Loucy (cell line): ENCODE results near the gene ASCC1.

Experiments used
- H2AFZ ChIP-seq: fragments of 200-600 bp; sonication (generic); 2 replicates; pipeline ENCODE4 v1.6.0; 2016; ENCODE audit warnings: antibody characterized with exemption, mild to moderate bottlenecking, low read length, moderate library complexity
- H3F3A ChIP-seq: fragments of 200-600 bp; 2 replicates; pipeline ENCODE4 v1.6.0; 2016; ENCODE audit warnings: antibody characterized with exemption, low read depth, mild to moderate bottlenecking
- H3K27me3 ChIP-seq: fragments of 200-600 bp; sonication (generic); 2 replicates; pipeline ENCODE4 v1.6.1; 2014; ENCODE audit warnings: low read length, mild to moderate bottlenecking; ENCODE audit not compliant: insufficient read depth, poor library complexity, severe bottlenecking
- H3K36me3 ChIP-seq: fragments of 200-600 bp; sonication (generic); 2 replicates; pipeline ENCODE4 v1.6.1; 2016; ENCODE audit warnings: low read length; ENCODE audit not compliant: insufficient read depth
- H3K4me1 ChIP-seq: fragments of 200-600 bp; sonication (generic); 2 replicates; pipeline ENCODE4 v1.5.1; 2014; ENCODE audit warnings: low read length, mild to moderate bottlenecking; ENCODE audit not compliant: insufficient read depth, poor library complexity, severe bottlenecking
- H3K4me2 ChIP-seq: fragments of 200-600 bp; sonication (generic); 2 replicates; pipeline ENCODE4 v1.6.0; 2014; ENCODE audit warnings: antibody characterized with exemption, low read length, low read depth, mild to moderate bottlenecking; ENCODE audit not compliant: poor library complexity, severe bottlenecking
- H3K4me3 ChIP-seq: fragments of 200-600 bp; sonication (generic); 2 replicates; pipeline ENCODE4 v1.5.1; 2014; ENCODE audit warnings: low read length, mild to moderate bottlenecking, mixed read lengths; ENCODE audit not compliant: poor library complexity, severe bottlenecking
- H3K79me2 ChIP-seq: fragments of 200-600 bp; sonication (generic); 2 replicates; pipeline ENCODE4 v1.6.1; 2014; ENCODE audit warnings: low read length; ENCODE audit not compliant: insufficient read depth
- H3K9ac ChIP-seq: fragments of 200-600 bp; sonication (generic); 2 replicates; pipeline ENCODE4 v1.6.0; 2014; ENCODE audit warnings: mild to moderate bottlenecking, low read depth, low read length, moderate library complexity; ENCODE audit not compliant: poor library complexity, severe bottlenecking
- H3K9me2 ChIP-seq: fragments of 200-600 bp; sonication (generic); replicated peaks from 2 replicates; pipeline ENCODE4 v1.6.1; 2016; ENCODE audit warnings: low read depth, low read length, mixed read lengths
- H3K9me3 ChIP-seq: fragments of 200-600 bp; sonication (generic); 2 replicates; pipeline ENCODE4 v1.6.1; 2014; ENCODE audit warnings: mild to moderate bottlenecking, antibody characterized with exemption, low read length, low read depth; ENCODE audit not compliant: insufficient read depth
- H4K20me1 ChIP-seq: fragments of 200-600 bp; sonication (generic); 2 replicates; pipeline ENCODE4 v1.6.0; 2014; ENCODE audit warnings: antibody characterized with exemption, low read length, mild to moderate bottlenecking; ENCODE audit not compliant: insufficient read depth, poor library complexity, severe bottlenecking
- CTCF ChIP-seq: fragments of 200-600 bp; sonication (generic); conservative IDR thresholded peaks from 2 replicates; pipeline ENCODE4 v1.5.1; 2014; ENCODE audit warnings: mild to moderate bottlenecking, antibody characterized with exemption, low read length
- EZH2phosphoT487 ChIP-seq: fragments of 200-600 bp; IDR thresholded peaks from 2 replicates; pipeline ENCODE4 v1.6.1; 2018; ENCODE audit warnings: antibody characterized with exemption, mild to moderate bottlenecking, moderate library complexity, borderline replicate concordance

ASCC1 gene

GRCh38 chr10:72087969-72088888 lies 127.8 kb downstream of the ASCC1 start, which contains the start of gene SPOCK2:
SPOCK2 (minus strand) TSS chr10:72088551; CDS start chr10:72088328, 223 bp downstream.
- Histone ChIP-seq H3K4me3 (no peak within 1 kb of the TSS), H3K79me2 (no peaks in the 10 kb centered on the region), H3K9ac (no peak within 1 kb of the TSS), H3F3A (no peaks in the 10 kb centered on the region), H3K9me3 (no peaks in the 10 kb centered on the region), H4K20me1 (no peaks in the 10 kb centered on the region), H3K4me1 (peaks cover 5% of the 10 kb centered on the region), H3K36me3 (0 out of 2 replicates have a peak, but pooled peaks cover 5% of the 10 kb centered on the region), H3K9me2 (no peaks in the 10 kb centered on the region), H3K27me3 (no peaks in the 10 kb centered on the region), H3K4me2 (no peak within 1 kb of the TSS), H2AFZ (no peak within 1 kb of the TSS)
- TF ChIP-seq EZH2phosphoT487: no peak
- no peak for TF ChIP-seq CTCF

GRCh38 chr10:72087392-72087968 lies 128.6 kb downstream of the ASCC1 start:
- Histone ChIP-seq H3F3A (no peaks in the 10 kb centered on the region), H3K4me1 (peaks cover 5% of the 10 kb centered on the region), H3K9ac (no peak overlapping the region), H3K9me3 (no peaks in the 10 kb centered on the region), H3K4me2 (no peak overlapping the region), H2AFZ (no peak overlapping the region), H3K9me2 (no peaks in the 10 kb centered on the region), H3K36me3 (no peaks in the 10 kb centered on the region), H3K4me3 (no peak overlapping the region), H3K79me2 (no peaks in the 10 kb centered on the region), H4K20me1 (no peaks in the 10 kb centered on the region), H3K27me3 (no peaks in the 10 kb centered on the region)
- TF ChIP-seq EZH2phosphoT487 (no peak), CTCF (no peak)

GRCh38 chr10:72086466-72087391 lies 129.3 kb downstream of the ASCC1 start:
- Histone ChIP-seq H3K9ac (no peak overlapping the region), H3K9me2 (no peaks in the 10 kb centered on the region), H3K36me3 (no peaks in the 10 kb centered on the region), H2AFZ (no peak overlapping the region), H3K4me3 (no peak overlapping the region), H3K4me1 (peaks cover 5% of the 10 kb centered on the region), H3K9me3 (no peaks in the 10 kb centered on the region), H3K79me2 (no peaks in the 10 kb centered on the region), H4K20me1 (no peaks in the 10 kb centered on the region), H3F3A (no peaks in the 10 kb centered on the region), H3K4me2 (no peak overlapping the region), H3K27me3 (no peaks in the 10 kb centered on the region)
- no peak for TF ChIP-seq EZH2phosphoT487
